GM12873 (cell line): ENCODE measurements around the gene TTL.

Experiments
- TF ChIP-seq, protein P1 (sequence below): IDR thresholded peaks from 2 replicates; pipeline ENCODE4 v1.5.1; 2012; ENCODE audit warnings: low read depth, mild to moderate bottlenecking, moderate library complexity, low read length, control low read depth; ENCODE audit not compliant: insufficient read depth; ENCODE audit errors: missing control alignments

Gene TTL

DNA sequence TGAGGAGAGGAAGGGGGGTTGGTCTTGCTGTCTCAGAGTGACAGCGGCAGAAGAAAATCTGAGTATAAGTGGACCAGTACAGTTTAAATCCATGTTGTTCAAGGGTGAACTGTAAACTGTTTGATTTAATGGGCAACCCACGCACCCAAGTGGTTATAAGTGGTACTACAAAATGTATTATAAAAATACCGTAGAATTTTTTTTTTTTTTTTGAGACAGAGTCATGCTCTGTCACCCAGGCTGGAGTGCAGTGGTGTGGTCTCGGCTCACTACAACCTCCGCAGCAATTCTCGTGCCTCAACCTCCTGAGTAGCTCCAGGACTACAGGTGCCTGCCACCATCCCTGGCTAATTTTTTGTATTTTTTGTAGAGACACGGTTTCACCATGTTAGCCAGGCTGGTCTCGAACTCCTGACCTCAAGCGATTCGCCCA lies 100.4 kb downstream of the TTL start:
- TF ChIP-seq, protein P1, sequence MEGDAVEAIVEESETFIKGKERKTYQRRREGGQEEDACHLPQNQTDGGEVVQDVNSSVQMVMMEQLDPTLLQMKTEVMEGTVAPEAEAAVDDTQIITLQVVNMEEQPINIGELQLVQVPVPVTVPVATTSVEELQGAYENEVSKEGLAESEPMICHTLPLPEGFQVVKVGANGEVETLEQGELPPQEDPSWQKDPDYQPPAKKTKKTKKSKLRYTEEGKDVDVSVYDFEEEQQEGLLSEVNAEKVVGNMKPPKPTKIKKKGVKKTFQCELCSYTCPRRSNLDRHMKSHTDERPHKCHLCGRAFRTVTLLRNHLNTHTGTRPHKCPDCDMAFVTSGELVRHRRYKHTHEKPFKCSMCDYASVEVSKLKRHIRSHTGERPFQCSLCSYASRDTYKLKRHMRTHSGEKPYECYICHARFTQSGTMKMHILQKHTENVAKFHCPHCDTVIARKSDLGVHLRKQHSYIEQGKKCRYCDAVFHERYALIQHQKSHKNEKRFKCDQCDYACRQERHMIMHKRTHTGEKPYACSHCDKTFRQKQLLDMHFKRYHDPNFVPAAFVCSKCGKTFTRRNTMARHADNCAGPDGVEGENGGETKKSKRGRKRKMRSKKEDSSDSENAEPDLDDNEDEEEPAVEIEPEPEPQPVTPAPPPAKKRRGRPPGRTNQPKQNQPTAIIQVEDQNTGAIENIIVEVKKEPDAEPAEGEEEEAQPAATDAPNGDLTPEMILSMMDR, result peak; percentile 51

DNA sequence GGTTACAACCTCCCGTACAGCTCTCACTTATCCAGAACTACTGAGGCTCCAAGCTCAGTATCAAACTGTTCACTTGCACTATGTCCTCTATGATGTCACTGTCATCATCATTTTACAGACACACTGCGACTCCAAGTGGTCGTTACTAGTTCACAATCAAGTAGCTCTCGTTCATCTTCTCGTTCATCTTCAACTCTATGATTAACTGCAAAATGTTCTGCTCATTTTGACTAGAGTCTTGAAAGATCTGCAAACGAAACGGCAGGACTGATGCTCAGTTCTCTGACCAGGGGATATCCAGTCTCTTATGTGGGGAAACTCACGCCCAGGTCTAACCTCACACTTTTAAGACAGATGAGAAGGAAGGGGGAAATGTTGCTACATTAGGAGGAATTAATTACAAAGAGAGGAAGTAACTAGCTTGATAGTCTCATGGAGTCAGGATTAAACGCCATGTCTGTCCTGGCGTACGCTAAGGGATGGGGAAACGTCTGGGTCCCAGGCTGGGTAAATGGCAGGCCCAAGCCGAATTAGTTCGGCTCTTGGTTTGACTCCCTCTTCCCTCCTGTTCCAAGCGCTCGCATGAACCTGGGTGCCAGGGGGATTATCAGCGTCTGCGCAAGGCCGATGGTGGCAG lies 101.7 kb downstream of the TTL start:
- TF ChIP-seq, protein P1, result no peak

GRCh38 chr2:112584134-112584890 lies 102.4 kb downstream of the TTL start, which contains the start of gene CHCHD5:
CHCHD5 (plus strand) TSS chr2:112584609; CDS start chr2:112584648, 39 bp downstream.
- TF ChIP-seq, protein P1, result no peak

GRCh38 chr2:112584891-112585250 lies 102.9 kb downstream of the TTL start:
- TF ChIP-seq, protein P1, result no peak

DNA sequence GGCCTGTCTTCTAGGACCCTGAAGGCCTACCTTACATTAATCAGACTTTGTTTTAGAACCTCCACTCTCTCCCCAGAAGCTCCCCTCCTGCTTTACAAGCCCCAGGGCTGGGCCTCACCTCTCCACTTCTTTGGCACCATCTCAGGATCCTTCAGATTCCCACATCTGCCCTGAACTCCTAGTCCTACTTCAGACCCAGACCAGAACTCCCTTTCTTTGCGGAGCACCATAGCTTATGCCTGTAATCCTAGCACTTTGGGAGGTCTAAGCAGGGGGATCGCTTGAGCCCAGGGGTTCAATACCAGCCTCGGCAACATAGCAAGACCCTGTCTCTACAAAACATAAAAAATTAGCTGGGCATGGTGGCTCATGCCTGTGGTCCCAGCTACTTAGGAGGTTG lies 103.4 kb downstream of the TTL start:
- TF ChIP-seq, protein P1, result no peak

GRCh38 chr2:112585873-112586464 lies 104.0 kb downstream of the TTL start:
- TF ChIP-seq, protein P1, result no peak

GRCh38 chr2:112588611-112589045 lies 106.7 kb downstream of the TTL start:
- TF ChIP-seq, protein P1, result no peak
